H1 (cell line): ENCODE results near the gene A3GALT2. TPM values are rescaled to one million over a fixed set of nuclear protein-coding genes. Genes with fewer than 3 reads are reported as not detected.

Source experiments
- BACH1 ChIP-seq: IDR thresholded peaks from 2 replicates; pipeline ENCODE4 v1.6.1; 2012; ENCODE audit warnings: low read length, improper control_type of control experiment
- CHD1 ChIP-seq: IDR thresholded peaks from 2 replicates; pipeline ENCODE4 v1.6.1; 2012; ENCODE audit warnings: low read depth, low read length, improper control_type of control experiment
- CHD2 ChIP-seq: IDR thresholded peaks from 2 replicates; pipeline ENCODE4 v1.6.1; 2012; ENCODE audit warnings: low read length, improper control_type of control experiment
- CREB1 ChIP-seq: IDR thresholded peaks from 2 replicates; pipeline ENCODE4 v1.6.1; 2012; ENCODE audit warnings: inconsistent platforms
- POLR2A ChIP-seq, 2 experiments: IDR thresholded peaks; 1 replicate in 1 of 2; 2 replicates in 1 of 2; pipeline ENCODE4 v1.6.1; 2011; ENCODE audit warnings: low read depth in 2 of 2, low read length in 2 of 2, mild to moderate bottlenecking in 2 of 2; ENCODE audit errors: control extremely low read depth in 1 of 2
- TAF1 ChIP-seq: IDR thresholded peaks from 2 replicates; pipeline ENCODE4 v1.6.1; 2011; ENCODE audit warnings: mild to moderate bottlenecking, low read depth, low read length
- polyA plus RNA-seq, 7 experiments: library from polyadenylated mRNA; depleted of rRNA in 3 of 7; stranded (reverse) in 5 of 7; unstranded in 2 of 7; fragments of >200 nt in 5 of 7; fragments of 200-250 nt in 2 of 7; gene quantifications; 1 replicate in 5 of 7; 2 replicates in 1 of 7; 4 replicates in 1 of 7; pipeline versions ENCODE4 v1.2.1 to v1.2.3, GENCODE V29; 2011 to 2013; ENCODE audit warnings: missing spikeins in 2 of 7, mixed read lengths in 2 of 7
- total RNA-seq: library from RNA; stranded (reverse); fragmentation: NEBNext Ultra II Directional; extraction: Animal tissue kit (Norgen Biotek cat#: 25700); gene quantifications from 2 replicates; pipeline ENCODE4 v1.2.1, GENCODE V29; 2021
- TF ChIP-seq, protein P1 (sequence below): IDR thresholded peaks from 2 replicates; pipeline ENCODE4 v1.6.1; 2011; ENCODE audit warnings: low read length, improper control_type of control experiment

A3GALT2 gene
- total and polyA plus RNA-seq, 2 of the 8 experiments (the other 6 are each of a cell fraction or from before 2014, with no cell fraction given) = not detected

- TF ChIP-seq BACH1 (no peak), CHD1 (no peak), CREB1 (no peak), POLR2A (IDR thresholded peaks at IDR 0.05; ENCODE audit: control extremely low read depth in 1 of 2, low read depth in 2 of 2, low read length in 2 of 2) (no peak), TAF1 (no peak), CHD2 (no peak)
- TF ChIP-seq, protein P1, sequence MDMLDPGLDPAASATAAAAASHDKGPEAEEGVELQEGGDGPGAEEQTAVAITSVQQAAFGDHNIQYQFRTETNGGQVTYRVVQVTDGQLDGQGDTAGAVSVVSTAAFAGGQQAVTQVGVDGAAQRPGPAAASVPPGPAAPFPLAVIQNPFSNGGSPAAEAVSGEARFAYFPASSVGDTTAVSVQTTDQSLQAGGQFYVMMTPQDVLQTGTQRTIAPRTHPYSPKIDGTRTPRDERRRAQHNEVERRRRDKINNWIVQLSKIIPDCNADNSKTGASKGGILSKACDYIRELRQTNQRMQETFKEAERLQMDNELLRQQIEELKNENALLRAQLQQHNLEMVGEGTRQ = no peak
- TF ChIP-seq, all 59 proteins: peak for 0
Measured at GRCh38 chr1:33257772-33258712, 62.9 kb downstream of the A3GALT2 start (continued).
